Neural crest cell (in vitro differentiated cells): ENCODE results near the gene CAPZA1. TPM values are rescaled to one million over a fixed set of nuclear protein-coding genes. Genes with fewer than 3 reads are reported as not detected.

Experiments used
- DNase-seq: peaks from one replicate; pipeline ENCODE4 v3.0.0; 2021; ENCODE audit warnings: low read depth, mixed read lengths, low spot score
- H3K27ac Mint-ChIP-seq: one replicate; pipeline ENCODE4 v1.8.0; 2021; ENCODE audit warnings: mild to moderate bottlenecking, mixed read lengths; ENCODE audit not compliant: unreplicated experiment
- H3K27me3 Mint-ChIP-seq: 2 replicates; pipeline ENCODE4 v1.8.0; 2021; ENCODE audit warnings: low read depth, mild to moderate bottlenecking, mixed read lengths
- H3K36me3 Mint-ChIP-seq: 2 replicates; pipeline ENCODE4 v1.8.0; 2021; ENCODE audit warnings: low read depth, mild to moderate bottlenecking, mixed read lengths
- H3K4me1 Mint-ChIP-seq: 2 replicates; pipeline ENCODE4 v1.8.0; 2021; ENCODE audit warnings: mixed read lengths
- H3K4me3 Mint-ChIP-seq: one replicate; pipeline ENCODE4 v1.8.0; 2021; ENCODE audit warnings: mild to moderate bottlenecking, mixed read lengths
- H3K9me3 Mint-ChIP-seq: 2 replicates; pipeline ENCODE4 v1.8.0; 2021; ENCODE audit warnings: mixed read lengths
- CTCF ChIP-seq: fragments of 200-600 bp; sonication (generic); conservative IDR thresholded peaks from 2 replicates; pipeline ENCODE4 v1.5.0; 2021; ENCODE audit warnings: antibody characterized with exemption, mild to moderate bottlenecking
- total RNA-seq: library from RNA; stranded (reverse); gene quantifications from 2 replicates; pipeline ENCODE4 v1.2.1, GENCODE V29; 2021

The CAPZA1 gene
- total RNA-seq, 1 donor from 2014 or later: 131 TPM

- Mint-ChIP-seq H3K27me3 (peaks cover 64% of the 10 kb centered on the region), H3K36me3 (no peaks in the 10 kb centered on the region), H3K27ac (no peak overlapping the region), H3K4me3 (peak overlapping the region; percentile 75), H3K9me3 (no peaks in the 10 kb centered on the region), H3K4me1 (peaks cover 21% of the 10 kb centered on the region)
- DNase-seq: no peak
- no peak for TF ChIP-seq CTCF
Measured at GRCh38 chr1:112713466-112714312, 94.1 kb downstream of the CAPZA1 start.

DNA sequence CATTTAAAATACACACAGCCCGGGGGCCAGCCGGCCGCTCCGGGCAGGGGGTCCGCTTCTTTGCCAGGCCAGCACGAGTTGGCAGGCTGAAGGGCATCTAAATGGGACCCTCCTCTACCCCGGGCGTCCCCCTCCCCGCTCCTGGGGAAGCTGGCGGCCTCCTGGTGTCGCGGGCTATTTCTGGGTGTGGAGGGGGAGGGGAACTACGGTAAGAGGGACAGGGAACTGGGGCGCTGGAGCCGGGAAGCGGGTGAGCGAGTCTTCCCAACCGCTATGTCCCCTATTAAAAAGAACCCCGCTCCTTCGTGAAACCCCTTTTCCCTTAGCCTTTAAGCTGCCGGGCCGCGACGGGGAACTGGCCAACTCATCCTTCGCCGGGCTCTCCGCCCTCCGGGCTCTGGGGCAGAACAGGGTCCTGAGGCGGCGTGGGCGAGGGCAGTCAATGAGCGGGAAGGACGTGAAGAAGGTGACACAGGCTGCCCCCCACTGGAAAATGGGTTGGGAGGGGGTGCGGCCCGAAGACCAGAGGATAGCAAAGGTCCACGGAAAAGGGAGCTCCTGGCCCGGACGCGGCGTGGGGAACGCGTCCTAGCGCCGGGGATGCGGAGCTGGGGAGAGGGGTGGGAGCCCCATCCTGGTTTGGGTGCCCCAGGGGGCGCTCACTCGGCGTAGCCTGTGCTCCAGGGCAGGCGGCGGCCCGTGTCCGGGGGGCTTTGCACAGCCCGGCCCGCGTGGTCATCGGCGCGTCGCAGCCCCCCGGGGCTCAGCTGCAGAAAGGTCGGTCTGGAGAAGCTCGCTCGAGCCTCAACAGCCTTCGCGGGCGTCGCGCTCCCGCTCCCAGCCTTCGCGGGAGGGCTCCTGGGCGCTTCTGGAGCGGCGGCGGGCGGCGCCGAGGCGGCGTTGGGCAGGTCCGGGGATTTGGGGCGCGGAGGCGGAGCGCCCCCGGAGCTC is 95.0 kb downstream of the CAPZA1 start:
- TF ChIP-seq CTCF: no peak
- H3K4me3 Mint-ChIP-seq: peak overlapping the region; percentile 75
- H3K27ac Mint-ChIP-seq: no peak overlapping the region
- no peak for DNase-seq
- no peaks in the 10 kb centered on the region for H3K9me3 Mint-ChIP-seq
- H3K4me1 Mint-ChIP-seq: peaks cover 22% of the 10 kb centered on the region
- H3K36me3 Mint-ChIP-seq: no peaks in the 10 kb centered on the region
- peaks cover 66% of the 10 kb centered on the region for H3K27me3 Mint-ChIP-seq

GRCh38 chr1:112715264-112716053 is 95.8 kb downstream of the CAPZA1 start, which contains the start of gene PPM1J:
Gene PPM1J, minus strand, starts transcription at chr1:112715332. Its CDS starts 31 bp downstream, at chr1:112715301.
- no peak for TF ChIP-seq CTCF
- H3K36me3 Mint-ChIP-seq: no peaks in the 10 kb centered on the region
- no peaks in the 10 kb centered on the region for H3K9me3 Mint-ChIP-seq
- H3K27me3 Mint-ChIP-seq: peaks cover 61% of the 10 kb centered on the region
- H3K27ac Mint-ChIP-seq: no peak within 1 kb of the TSS
- H3K4me1 Mint-ChIP-seq: peaks cover 22% of the 10 kb centered on the region
- DNase-seq: peak; percentile 95
- H3K4me3 Mint-ChIP-seq: peak within 1 kb of the TSS; percentile 92

DNA sequence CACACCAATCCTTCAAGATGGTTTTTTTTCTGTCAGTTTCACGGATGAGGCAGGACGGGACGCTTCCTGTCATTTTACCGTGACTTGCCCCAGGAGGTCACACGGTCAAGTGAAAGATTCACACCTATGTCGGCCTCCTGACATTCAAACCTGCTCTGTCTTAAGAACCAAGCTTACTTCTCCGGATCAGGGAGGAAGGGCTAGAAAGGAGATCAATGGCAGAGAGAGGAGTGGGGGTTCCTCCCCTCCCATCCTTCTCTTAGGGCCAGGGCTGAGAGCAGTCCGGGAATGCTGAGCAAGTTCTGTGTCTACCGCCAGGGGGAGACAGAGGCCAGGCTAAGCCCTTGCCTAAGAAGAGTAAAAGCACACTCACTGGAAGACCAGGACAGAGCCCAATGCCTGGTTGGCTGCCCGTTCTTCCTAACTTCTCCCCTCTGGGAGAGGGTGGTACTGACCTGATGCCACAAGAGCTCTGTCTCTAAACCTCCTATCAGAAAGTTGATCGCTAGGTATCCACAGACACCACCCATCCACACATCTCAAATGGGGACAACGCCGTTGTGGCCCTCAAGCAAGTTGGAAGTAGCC is 96.6 kb downstream of the CAPZA1 start:
- Mint-ChIP-seq H3K4me3 (peak overlapping the region; percentile 92), H3K27me3 (peaks cover 55% of the 10 kb centered on the region), H3K36me3 (no peaks in the 10 kb centered on the region), H3K9me3 (no peaks in the 10 kb centered on the region), H3K4me1 (peaks cover 22% of the 10 kb centered on the region), H3K27ac (no peak overlapping the region)
- peak; percentile 91 for DNase-seq
- TF ChIP-seq CTCF: peak; percentile 98
